ENCODE data around the gene ZNF45.
"Not testable (repeated sequence)": the region's sequence is repeated elsewhere in the genome, so short reads cannot be mapped to it uniquely, and the experiment has no call there.

The ZNF45 gene

GRCh38 chr19:43914051-43914450 lies 21.0 kb downstream of the ZNF45 start:
- in situ Hi-C loops (cut with HindIII; ENCODE audit: low sequenced_read_pairs) = no loop called here

GRCh38 chr19:43913383-43913782 lies 21.7 kb downstream of the ZNF45 start:
- in situ Hi-C loops (cut with HindIII; ENCODE audit: low sequenced_read_pairs) = no loop called here

- in situ Hi-C loops (cut with HindIII; ENCODE audit: low sequenced_read_pairs) = no loop called here
Observed at GRCh38 chr19:43910884-43911283, 24.2 kb downstream of the ZNF45 start.

- in situ Hi-C loops (cut with HindIII; ENCODE audit: low sequenced_read_pairs) = no loop called here
Observed at GRCh38 chr19:43908659-43909058, 26.4 kb downstream of the ZNF45 start.

- in situ Hi-C loops (cut with HindIII; ENCODE audit: low sequenced_read_pairs) = no loop called here
Observed at GRCh38 chr19:43906774-43907173, 28.3 kb downstream of the ZNF45 start.

GRCh38 chr19:43905897-43906296 lies 29.2 kb downstream of the ZNF45 start:
- in situ Hi-C loops (cut with HindIII; ENCODE audit: low sequenced_read_pairs) = no loop called here

GRCh38 chr19:43902399-43902798 lies 32.7 kb downstream of the ZNF45 start:
- in situ Hi-C loops (cut with HindIII; ENCODE audit: low sequenced_read_pairs) = no loop called here

GRCh38 chr19:43901395-43902390 lies 33.4 kb downstream of the ZNF45 start:
- in situ Hi-C loops (cut with HindIII; ENCODE audit: low sequenced_read_pairs) = no loop called here

GRCh38 chr19:43895727-43896308 lies 39.3 kb downstream of the ZNF45 start:
- in situ Hi-C loops (cut with HindIII; ENCODE audit: low sequenced_read_pairs) = no loop called here

GRCh38 chr19:43883864-43884263 lies 51.2 kb downstream of the ZNF45 start, which contains the start of gene ZNF404:
Gene ZNF404 (minus strand): TSS chr19:43883964.
- in situ Hi-C loops (cut with HindIII; ENCODE audit: low sequenced_read_pairs) = no loop called here

- in situ Hi-C loops (cut with HindIII; ENCODE audit: low sequenced_read_pairs) = no loop called here
Observed at GRCh38 chr19:43880483-43880882, 54.6 kb downstream of the ZNF45 start.

- in situ Hi-C loops (cut with HindIII; ENCODE audit: low sequenced_read_pairs) = no loop called here
Observed at GRCh38 chr19:43872547-43873336, 62.3 kb downstream of the ZNF45 start.

- in situ Hi-C loops (cut with HindIII; ENCODE audit: low sequenced_read_pairs) = not testable (repeated sequence)
Observed at GRCh38 chr19:43866923-43867322, 68.2 kb downstream of the ZNF45 start.

Data from endothelial cell of hepatic sinusoid (primary cell).